Mesenchymal stem cell (in vitro differentiated cells and primary cell): ENCODE results near the gene MCEMP1.

Source experiments
- DNase-seq: peaks from one replicate; pipeline ENCODE4 v3.0.0-alpha.2; 2013
- H2AFZ ChIP-seq: one replicate; pipeline ENCODE4 v1.6.1; 2013; ENCODE audit warnings: low read depth, mild to moderate bottlenecking, control low read depth, inconsistent platforms, low read length, moderate library complexity
- H2AK5ac ChIP-seq: 2 replicates; pipeline ENCODE4 v1.6.1; 2013; ENCODE audit warnings: low read length, moderate library complexity, mild to moderate bottlenecking, inconsistent platforms; ENCODE audit not compliant: severe bottlenecking
- H2BK120ac ChIP-seq: one replicate; pipeline ENCODE4 v1.6.1; 2013; ENCODE audit warnings: low read depth, mild to moderate bottlenecking, inconsistent platforms, low read length, moderate library complexity
- H2BK12ac ChIP-seq, 2 experiments: one replicate each; pipeline ENCODE4 v1.6.1; 2013; ENCODE audit warnings: inconsistent platforms in 2 of 2, low read length in 2 of 2, mild to moderate bottlenecking in 2 of 2, moderate library complexity in 2 of 2, control low read depth in 1 of 2
- H2BK15ac ChIP-seq: one replicate; pipeline ENCODE4 v1.6.1; 2013; ENCODE audit warnings: mild to moderate bottlenecking, low read depth, inconsistent platforms; ENCODE audit not compliant: poor library complexity, severe bottlenecking
- H2BK5ac ChIP-seq: 2 replicates; pipeline ENCODE4 v1.6.1; 2013; ENCODE audit warnings: low read depth, mild to moderate bottlenecking, low read length, control low read depth, inconsistent platforms; ENCODE audit not compliant: poor library complexity, severe bottlenecking
- H3K14ac ChIP-seq, 2 experiments: one replicate each; pipeline ENCODE4 v1.6.1; 2013; ENCODE audit warnings: inconsistent platforms in 2 of 2, low read length in 2 of 2, control low read depth in 1 of 2, mild to moderate bottlenecking in 1 of 2, moderate library complexity in 1 of 2
- H3K18ac ChIP-seq, 2 experiments: one replicate each; pipeline ENCODE4 v1.6.1; 2013; ENCODE audit warnings: inconsistent platforms in 2 of 2, low read length in 2 of 2, control low read depth in 1 of 2, low read depth in 1 of 2, mild to moderate bottlenecking in 1 of 2
- H3K23ac ChIP-seq, 2 experiments: one replicate each; pipeline ENCODE4 v1.6.1; 2013; ENCODE audit warnings: inconsistent platforms in 2 of 2, low read length in 2 of 2, mild to moderate bottlenecking in 2 of 2, moderate library complexity in 2 of 2, control low read depth in 1 of 2
- H3K27ac ChIP-seq: 2 replicates; pipeline ENCODE4 v1.5.1; 2013; ENCODE audit warnings: mild to moderate bottlenecking, moderate library complexity, low read length, control low read depth, inconsistent platforms; ENCODE audit not compliant: poor library complexity, severe bottlenecking
- H3K27me3 ChIP-seq, 2 experiments: 2 replicates each; pipeline versions ENCODE4 v1.6.1 to v1.7.0; 2013; ENCODE audit warnings: low read length in 2 of 2, mild to moderate bottlenecking in 2 of 2, moderate library complexity in 2 of 2, control low read depth in 1 of 2, inconsistent platforms in 1 of 2; ENCODE audit not compliant: control insufficient read depth in 1 of 2, insufficient read depth in 1 of 2
- H3K36me3 ChIP-seq, 2 experiments: 2 replicates each; pipeline versions ENCODE4 v1.6.1 to v1.7.0; 2013; ENCODE audit warnings: low read length in 2 of 2, control low read depth in 1 of 2, inconsistent platforms in 1 of 2, low read depth in 1 of 2, mild to moderate bottlenecking in 1 of 2; ENCODE audit not compliant: insufficient read depth in 2 of 2, control insufficient read depth in 1 of 2
- H3K4ac ChIP-seq, 2 experiments: one replicate each; pipeline ENCODE4 v1.6.1; 2013; ENCODE audit warnings: inconsistent platforms in 2 of 2, low read length in 2 of 2, mild to moderate bottlenecking in 2 of 2, moderate library complexity in 2 of 2, control low read depth in 1 of 2, low read depth in 1 of 2
- H3K4me1 ChIP-seq: 2 replicates; pipeline ENCODE4 v1.6.1; 2013; ENCODE audit warnings: low read depth, low read length, control low read depth; ENCODE audit not compliant: control insufficient read depth, insufficient read depth
- H3K4me2 ChIP-seq: 2 replicates; pipeline ENCODE4 v1.6.1; 2013; ENCODE audit warnings: low read length, mild to moderate bottlenecking, inconsistent platforms; ENCODE audit not compliant: poor library complexity, severe bottlenecking
- H3K4me3 ChIP-seq, 2 experiments: 2 replicates each; pipeline versions ENCODE4 v1.5.1 to v1.7.0; 2013; ENCODE audit warnings: low read length in 2 of 2, mild to moderate bottlenecking in 2 of 2, control low read depth in 1 of 2, low read depth in 1 of 2; ENCODE audit not compliant: insufficient read depth in 1 of 2
- H3K79me1 ChIP-seq: replicated peaks from 2 replicates; pipeline ENCODE4 v1.6.1; 2013; ENCODE audit warnings: mild to moderate bottlenecking, control low read depth, low read length, inconsistent platforms; ENCODE audit not compliant: poor library complexity, severe bottlenecking
- H3K9ac ChIP-seq: 2 replicates; pipeline ENCODE4 v1.7.0; 2013; ENCODE audit warnings: mild to moderate bottlenecking, low read length, moderate library complexity
- H3K9me3 ChIP-seq: 2 replicates; pipeline ENCODE4 v1.7.0; 2013; ENCODE audit warnings: mild to moderate bottlenecking, low read length; ENCODE audit not compliant: control insufficient read depth
- H4K8ac ChIP-seq: one replicate; pipeline ENCODE4 v1.6.1; 2013; ENCODE audit warnings: inconsistent platforms, mild to moderate bottlenecking, low read length, moderate library complexity
- H4K91ac ChIP-seq: one replicate; pipeline ENCODE4 v1.6.1; 2013; ENCODE audit warnings: mild to moderate bottlenecking, low read length, inconsistent platforms
- WGBS: methylation state at CpG from one replicate; pipeline ENCODE4 v1.1.7; 2013; ENCODE audit warnings: mixed read lengths; 5-methylcytosine and 5-hydroxymethylcytosine counted together

Gene MCEMP1

DNA sequence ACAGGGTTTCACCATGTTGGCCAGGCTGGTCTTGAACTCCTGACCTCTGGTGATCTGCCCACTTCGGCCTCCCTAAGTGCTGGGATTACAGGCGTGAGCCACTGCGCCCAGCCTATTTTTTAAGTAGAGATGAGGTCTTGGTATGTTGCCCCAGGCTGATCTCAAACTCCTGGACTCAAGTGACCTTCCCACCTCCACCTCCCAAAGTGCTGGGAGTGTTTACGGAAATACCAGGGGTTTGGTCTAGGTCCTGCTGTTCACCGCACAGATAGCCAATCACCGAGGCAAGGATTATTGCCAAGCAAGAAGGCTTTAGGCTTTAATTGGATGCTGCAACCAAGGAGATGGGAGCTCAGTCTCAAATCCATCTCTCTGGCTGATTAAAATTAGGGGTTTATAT lies 43.5 kb downstream of the MCEMP1 start:
- no peak overlapping the region for H3K18ac ChIP-seq
- H3K27me3 ChIP-seq, result peaks cover 0 to 40% of the 10 kb centered on the region in 2 experiments
- no peak overlapping the region for H3K4ac ChIP-seq
- no peak for DNase-seq
- no peak overlapping the region for H4K8ac ChIP-seq
- no peaks in the 10 kb centered on the region for H3K4me1 ChIP-seq
- no peak overlapping the region for H2BK12ac ChIP-seq
- H2BK5ac ChIP-seq, result no peak overlapping the region
- H3K79me1 ChIP-seq, result no peaks in the 10 kb centered on the region
- no peak overlapping the region for H3K23ac ChIP-seq
- H3K9me3 ChIP-seq, result peaks cover 2% of the 10 kb centered on the region
- no peak overlapping the region for H2AFZ ChIP-seq
- H3K14ac ChIP-seq, result no peak overlapping the region
- 78% methylated on average over 5 of the region's 6 CpGs for WGBS
- H2BK120ac ChIP-seq, result no peak overlapping the region
- H3K36me3 ChIP-seq, result no peaks in the 10 kb centered on the region
- H3K9ac ChIP-seq, result no peak overlapping the region
- H2AK5ac ChIP-seq, result no peak overlapping the region
- H3K4me3 ChIP-seq, result no peak overlapping the region
- no peak overlapping the region for H3K4me2 ChIP-seq
- H2BK15ac ChIP-seq, result no peak overlapping the region
- no peak overlapping the region for H3K27ac ChIP-seq
- no peak overlapping the region for H4K91ac ChIP-seq

DNA sequence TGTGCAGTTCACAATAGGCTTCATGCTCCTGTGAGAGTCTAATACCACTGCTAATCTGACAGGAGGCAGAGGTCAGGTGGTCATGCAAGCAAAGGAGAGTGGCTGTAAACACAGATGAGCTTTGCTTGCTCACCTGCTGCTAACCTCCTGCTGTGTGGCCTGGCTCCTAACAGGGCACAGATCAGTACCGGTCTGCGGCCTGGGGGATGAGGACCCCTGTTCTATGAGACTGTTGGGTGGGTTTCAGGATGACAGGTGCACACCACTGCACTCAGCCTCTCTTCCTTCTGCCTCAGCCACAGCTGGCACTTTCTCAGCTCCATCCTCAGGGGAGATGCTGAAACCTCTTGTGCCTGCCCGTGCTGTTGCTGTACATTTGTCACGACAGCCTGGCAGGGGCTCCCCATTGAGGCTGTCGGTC lies 45.4 kb downstream of the MCEMP1 start:
- no peak overlapping the region for H3K4ac ChIP-seq
- H3K9me3 ChIP-seq, result no peaks in the 10 kb centered on the region
- no peak for DNase-seq
- H2BK15ac ChIP-seq, result no peak overlapping the region
- WGBS, result 89% methylated on average over 5 of the region's 5 CpGs
- no peak overlapping the region for H2BK5ac ChIP-seq
- no peak overlapping the region for H2BK120ac ChIP-seq
- no peaks in the 10 kb centered on the region for H3K79me1 ChIP-seq
- H4K8ac ChIP-seq, result no peak overlapping the region
- H4K91ac ChIP-seq, result no peak overlapping the region
- no peak overlapping the region for H3K4me3 ChIP-seq
- no peak overlapping the region for H3K18ac ChIP-seq
- no peak overlapping the region for H2AFZ ChIP-seq
- H3K4me2 ChIP-seq, result no peak overlapping the region
- no peak overlapping the region for H3K9ac ChIP-seq
- H3K23ac ChIP-seq, result no peak overlapping the region
- H3K27me3 ChIP-seq, result peaks cover 0 to 48% of the 10 kb centered on the region in 2 experiments
- H2AK5ac ChIP-seq, result no peak overlapping the region
- no peaks in the 10 kb centered on the region for H3K4me1 ChIP-seq
- no peak overlapping the region for H2BK12ac ChIP-seq
- H3K36me3 ChIP-seq, result no peaks in the 10 kb centered on the region
- H3K27ac ChIP-seq, result no peak overlapping the region
- H3K14ac ChIP-seq, result no peak overlapping the region

DNA sequence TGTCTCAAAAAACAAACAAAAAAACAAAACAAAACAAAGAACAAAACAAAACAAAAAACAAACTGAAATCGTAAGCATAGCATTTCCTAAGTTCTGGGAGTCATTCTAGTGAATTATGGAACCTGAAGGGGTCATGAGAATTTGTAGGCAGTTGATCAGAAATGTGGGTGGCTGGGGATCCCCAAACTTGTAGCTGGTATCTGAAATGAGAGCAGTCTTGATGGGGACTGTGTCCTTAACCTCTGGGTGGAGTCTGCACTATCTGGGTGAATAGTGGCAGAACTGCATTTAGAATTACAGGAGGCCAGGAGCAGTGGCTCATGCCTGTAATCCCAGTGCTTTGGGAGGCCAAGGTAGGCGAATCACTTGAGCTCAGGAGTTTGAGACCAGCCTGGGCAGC lies 48.9 kb downstream of the MCEMP1 start:
- Histone ChIP-seq H3K14ac (no peak overlapping the region), H3K9ac (no peak overlapping the region), H3K4me2 (no peak overlapping the region), H3K36me3 (no peaks in the 10 kb centered on the region), H3K27me3 (peaks cover 20 to 67% of the 10 kb centered on the region in 2 experiments), H2BK15ac (no peak overlapping the region), H3K79me1 (no peaks in the 10 kb centered on the region), H3K4ac (no peak overlapping the region), H3K18ac (no peak overlapping the region), H3K9me3 (no peaks in the 10 kb centered on the region), H2AFZ (no peak overlapping the region), H3K4me3 (no peak overlapping the region), H4K8ac (no peak overlapping the region), H2BK5ac (no peak overlapping the region), H2BK12ac (no peak overlapping the region), H3K23ac (no peak overlapping the region), H3K4me1 (peaks cover 2% of the 10 kb centered on the region), H2AK5ac (no peak overlapping the region), H3K27ac (no peak overlapping the region), H2BK120ac (no peak overlapping the region), H4K91ac (no peak overlapping the region)
- WGBS, result 32% methylated on average over 2 of the region's 2 CpGs
- DNase-seq, result no peak

DNA sequence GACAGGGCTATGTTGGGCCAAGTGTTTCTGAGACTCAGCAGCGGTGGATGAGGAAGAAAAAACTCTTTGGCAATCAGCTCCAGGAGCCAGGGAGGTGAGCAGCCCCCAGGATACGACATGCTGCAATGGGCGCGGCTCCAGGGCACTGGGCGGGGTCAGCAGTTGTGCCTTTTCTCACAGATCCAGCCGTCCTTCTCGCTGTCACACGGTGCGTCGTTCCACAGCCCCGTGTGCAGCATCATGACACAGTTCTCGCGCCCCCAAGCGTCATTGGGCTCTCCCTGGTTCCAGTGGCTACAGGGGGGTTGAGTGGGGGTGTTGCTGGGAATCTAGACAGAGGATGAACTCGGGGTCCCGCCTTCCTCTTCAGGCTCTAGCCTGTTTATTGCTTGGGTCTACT lies 52.3 kb downstream of the MCEMP1 start:
- Histone ChIP-seq H3K27me3 (peaks cover 23 to 78% of the 10 kb centered on the region in 2 experiments), H2BK15ac (no peak overlapping the region), H3K23ac (no peak overlapping the region), H3K18ac (no peak overlapping the region), H2AFZ (no peak overlapping the region), H3K4me1 (peaks cover 2% of the 10 kb centered on the region), H3K4me3 (no peak overlapping the region), H2AK5ac (no peak overlapping the region), H3K9ac (no peak overlapping the region), H2BK5ac (no peak overlapping the region), H3K4ac (no peak overlapping the region), H2BK12ac (no peak overlapping the region), H2BK120ac (no peak overlapping the region), H3K14ac (no peak overlapping the region), H3K9me3 (no peaks in the 10 kb centered on the region), H3K4me2 (no peak overlapping the region), H3K27ac (no peak overlapping the region), H3K36me3 (no peaks in the 10 kb centered on the region), H3K79me1 (no peaks in the 10 kb centered on the region), H4K8ac (no peak overlapping the region), H4K91ac (no peak overlapping the region)
- DNase-seq, result no peak
- 26% methylated on average over 16 of the region's 16 CpGs for WGBS
